ENCODE data around the gene RASAL2. TPM values are rescaled to one million over a fixed set of nuclear protein-coding genes. Genes with fewer than 3 reads are reported as not detected.

The RASAL2 gene
- total RNA-seq, 1 donor from 2014 or later, result 18.3 TPM

DNA sequence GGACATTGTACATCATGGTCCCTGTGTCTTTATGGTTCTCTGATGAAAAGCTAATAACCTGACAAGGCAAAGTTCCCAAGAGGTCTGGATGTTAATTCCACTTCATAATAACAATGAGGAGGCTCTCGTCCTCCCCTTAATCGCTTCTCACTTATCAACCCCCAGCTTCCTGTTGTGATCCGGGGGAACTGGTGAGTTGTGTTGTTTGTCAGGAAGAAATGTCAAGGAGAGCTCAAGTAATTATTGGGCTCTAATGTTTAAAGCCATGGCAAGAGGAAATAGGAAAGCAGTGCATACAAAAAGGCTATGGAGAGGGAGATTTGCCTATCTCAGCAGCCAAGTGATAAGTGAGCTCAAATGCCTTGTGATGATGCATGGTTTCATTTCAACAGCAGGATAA is 42.8 kb upstream of the RASAL2 start:
- Histone ChIP-seq H3K9me3 (ENCODE audit: low read depth) (no peaks in the 10 kb centered on the region), H4K20me1 (ENCODE audit: low read depth) (no peaks in the 10 kb centered on the region), H3F3A (ENCODE audit: low read depth) (peaks cover 6% of the 10 kb centered on the region), H2AFZ (replicated peaks) (no peak overlapping the region), H3K27ac (no peak overlapping the region), H3K27me3 (no peaks in the 10 kb centered on the region), H3K4me1 (peaks cover 11% of the 10 kb centered on the region), H3K9ac (no peak overlapping the region), H3K36me3 (no peaks in the 10 kb centered on the region), H3K4me2 (no peak overlapping the region), H3K4me3 (no peak overlapping the region), H3K79me2 (ENCODE audit: low read depth) (no peaks in the 10 kb centered on the region)
- DNase-seq (ENCODE audit: low spot score), result no peak
- H3K27ac Mint-ChIP-seq, result peak overlapping the region; percentile 54
- H3K4me1 Mint-ChIP-seq, result peaks cover 54% of the 10 kb centered on the region
- H3K36me3 Mint-ChIP-seq, result no peaks in the 10 kb centered on the region
- H3K27me3 Mint-ChIP-seq (ENCODE audit: insufficient read depth, low read depth), result no peaks in the 10 kb centered on the region
- TF ChIP-seq EZH2phosphoT487 (IDR thresholded peaks at IDR 0.05) (no peak), EZH2 (IDR thresholded peaks at IDR 0.05) (no peak)
- TF ChIP-seq, protein P1, sequence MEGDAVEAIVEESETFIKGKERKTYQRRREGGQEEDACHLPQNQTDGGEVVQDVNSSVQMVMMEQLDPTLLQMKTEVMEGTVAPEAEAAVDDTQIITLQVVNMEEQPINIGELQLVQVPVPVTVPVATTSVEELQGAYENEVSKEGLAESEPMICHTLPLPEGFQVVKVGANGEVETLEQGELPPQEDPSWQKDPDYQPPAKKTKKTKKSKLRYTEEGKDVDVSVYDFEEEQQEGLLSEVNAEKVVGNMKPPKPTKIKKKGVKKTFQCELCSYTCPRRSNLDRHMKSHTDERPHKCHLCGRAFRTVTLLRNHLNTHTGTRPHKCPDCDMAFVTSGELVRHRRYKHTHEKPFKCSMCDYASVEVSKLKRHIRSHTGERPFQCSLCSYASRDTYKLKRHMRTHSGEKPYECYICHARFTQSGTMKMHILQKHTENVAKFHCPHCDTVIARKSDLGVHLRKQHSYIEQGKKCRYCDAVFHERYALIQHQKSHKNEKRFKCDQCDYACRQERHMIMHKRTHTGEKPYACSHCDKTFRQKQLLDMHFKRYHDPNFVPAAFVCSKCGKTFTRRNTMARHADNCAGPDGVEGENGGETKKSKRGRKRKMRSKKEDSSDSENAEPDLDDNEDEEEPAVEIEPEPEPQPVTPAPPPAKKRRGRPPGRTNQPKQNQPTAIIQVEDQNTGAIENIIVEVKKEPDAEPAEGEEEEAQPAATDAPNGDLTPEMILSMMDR (IDR thresholded peaks at IDR 0.05), result no peak
- H3K4me3 Mint-ChIP-seq, result no peak overlapping the region
- no peaks in the 10 kb centered on the region for H3K9me3 Mint-ChIP-seq

DNA sequence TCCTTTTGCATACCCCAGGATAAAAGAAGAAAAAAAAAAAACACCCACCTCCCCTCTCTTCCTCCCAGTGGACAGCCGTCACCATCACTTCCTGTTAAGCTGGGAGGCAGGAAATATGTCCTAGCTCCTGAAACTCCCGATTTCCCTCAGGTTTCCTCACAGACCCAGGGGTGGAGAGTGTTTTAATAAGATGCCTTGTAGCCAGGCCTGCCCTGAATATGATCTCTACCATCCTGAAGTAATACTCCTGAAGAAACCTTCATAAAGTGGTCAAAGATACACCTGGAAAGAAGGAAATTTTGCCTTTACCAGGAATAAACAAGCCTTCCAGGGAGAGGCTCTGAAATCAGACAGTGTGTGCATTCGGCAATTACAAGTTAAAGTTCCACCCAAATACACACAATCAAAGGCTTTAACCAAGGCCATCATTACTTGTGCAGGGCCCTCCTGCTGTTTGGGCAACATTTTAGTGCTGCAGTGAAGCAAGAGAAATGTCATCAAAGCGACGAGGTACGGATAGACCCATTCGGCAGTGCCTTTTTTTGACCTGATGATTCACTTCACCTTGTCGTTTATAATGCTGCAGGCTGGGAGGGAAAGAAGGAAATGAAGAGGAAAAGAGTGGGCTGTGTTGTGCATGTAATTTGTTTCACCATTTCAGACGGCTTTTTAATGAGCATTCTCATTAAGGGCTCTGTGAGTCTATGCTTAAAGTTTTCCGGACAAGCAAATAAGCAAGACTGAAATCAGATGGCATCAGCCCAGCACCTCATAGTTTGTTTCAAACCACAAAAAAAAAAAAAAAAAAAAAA is 41.0 kb upstream of the RASAL2 start:
- Mint-ChIP-seq H3K9me3 (no peaks in the 10 kb centered on the region), H3K4me3 (peak overlapping the region; percentile 42), H3K4me1 (peaks cover 68% of the 10 kb centered on the region), H3K27me3 (ENCODE audit: insufficient read depth, low read depth) (no peaks in the 10 kb centered on the region), H3K36me3 (no peaks in the 10 kb centered on the region), H3K27ac (peak overlapping the region; percentile 38)
- Histone ChIP-seq H3F3A (ENCODE audit: low read depth) (peaks cover 9% of the 10 kb centered on the region), H3K9me3 (ENCODE audit: low read depth) (no peaks in the 10 kb centered on the region), H3K4me2 (no peak overlapping the region), H3K36me3 (no peaks in the 10 kb centered on the region), H4K20me1 (ENCODE audit: low read depth) (no peaks in the 10 kb centered on the region), H3K27ac (no peak overlapping the region), H3K27me3 (no peaks in the 10 kb centered on the region), H3K79me2 (ENCODE audit: low read depth) (no peaks in the 10 kb centered on the region), H2AFZ (replicated peaks) (no peak overlapping the region), H3K4me3 (no peak overlapping the region), H3K4me1 (peaks cover 12% of the 10 kb centered on the region), H3K9ac (no peak overlapping the region)
- peak; percentile 43 for DNase-seq (ENCODE audit: low spot score)
- TF ChIP-seq, protein P1 (IDR thresholded peaks at IDR 0.05), result no peak
- no peak for TF ChIP-seq EZH2 (IDR thresholded peaks at IDR 0.05)
- TF ChIP-seq EZH2phosphoT487 (IDR thresholded peaks at IDR 0.05), result no peak

DNA sequence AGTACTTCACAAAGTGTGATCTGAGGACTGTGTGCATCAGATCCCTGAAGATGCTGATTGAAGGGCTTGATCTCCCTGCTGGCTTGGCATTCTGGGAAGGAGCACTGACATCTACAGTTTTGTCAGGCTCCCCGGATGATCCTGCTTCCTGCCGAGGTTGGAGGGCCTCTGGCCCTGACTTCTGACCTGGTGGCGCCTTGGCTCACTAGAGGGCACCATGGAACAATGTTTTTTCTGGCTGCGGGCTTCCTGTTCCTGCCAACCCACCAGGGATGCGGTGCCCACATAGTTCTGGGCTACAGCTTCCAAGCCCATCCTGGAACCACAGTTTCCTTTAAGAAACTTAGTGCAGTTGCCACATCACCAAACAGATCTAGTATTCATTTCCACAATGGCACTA is 38.8 kb upstream of the RASAL2 start:
- Histone ChIP-seq H3F3A (ENCODE audit: low read depth) (peaks cover 18% of the 10 kb centered on the region), H2AFZ (replicated peaks) (no peak overlapping the region), H3K4me3 (no peak overlapping the region), H4K20me1 (ENCODE audit: low read depth) (no peaks in the 10 kb centered on the region), H3K9me3 (ENCODE audit: low read depth) (no peaks in the 10 kb centered on the region), H3K27me3 (peaks cover 2% of the 10 kb centered on the region), H3K9ac (no peak overlapping the region), H3K79me2 (ENCODE audit: low read depth) (no peaks in the 10 kb centered on the region), H3K27ac (no peak overlapping the region), H3K4me2 (no peak overlapping the region), H3K36me3 (no peaks in the 10 kb centered on the region), H3K4me1 (peaks cover 23% of the 10 kb centered on the region)
- peak overlapping the region; percentile 15 for H3K27ac Mint-ChIP-seq
- H3K27me3 Mint-ChIP-seq (ENCODE audit: insufficient read depth, low read depth), result no peaks in the 10 kb centered on the region
- peaks cover 80% of the 10 kb centered on the region for H3K4me1 Mint-ChIP-seq
- no peaks in the 10 kb centered on the region for H3K9me3 Mint-ChIP-seq
- TF ChIP-seq EZH2 (IDR thresholded peaks at IDR 0.05) (no peak), EZH2phosphoT487 (IDR thresholded peaks at IDR 0.05) (no peak)
- TF ChIP-seq, protein P1 (IDR thresholded peaks at IDR 0.05), result peak; percentile 56
- no peaks in the 10 kb centered on the region for H3K36me3 Mint-ChIP-seq
- DNase-seq (ENCODE audit: low spot score), result peak; percentile 57
- H3K4me3 Mint-ChIP-seq, result no peak overlapping the region

Data from neural progenitor cell (in vitro differentiated cells).